ENCODE data around the gene ACBD4.

DNA sequence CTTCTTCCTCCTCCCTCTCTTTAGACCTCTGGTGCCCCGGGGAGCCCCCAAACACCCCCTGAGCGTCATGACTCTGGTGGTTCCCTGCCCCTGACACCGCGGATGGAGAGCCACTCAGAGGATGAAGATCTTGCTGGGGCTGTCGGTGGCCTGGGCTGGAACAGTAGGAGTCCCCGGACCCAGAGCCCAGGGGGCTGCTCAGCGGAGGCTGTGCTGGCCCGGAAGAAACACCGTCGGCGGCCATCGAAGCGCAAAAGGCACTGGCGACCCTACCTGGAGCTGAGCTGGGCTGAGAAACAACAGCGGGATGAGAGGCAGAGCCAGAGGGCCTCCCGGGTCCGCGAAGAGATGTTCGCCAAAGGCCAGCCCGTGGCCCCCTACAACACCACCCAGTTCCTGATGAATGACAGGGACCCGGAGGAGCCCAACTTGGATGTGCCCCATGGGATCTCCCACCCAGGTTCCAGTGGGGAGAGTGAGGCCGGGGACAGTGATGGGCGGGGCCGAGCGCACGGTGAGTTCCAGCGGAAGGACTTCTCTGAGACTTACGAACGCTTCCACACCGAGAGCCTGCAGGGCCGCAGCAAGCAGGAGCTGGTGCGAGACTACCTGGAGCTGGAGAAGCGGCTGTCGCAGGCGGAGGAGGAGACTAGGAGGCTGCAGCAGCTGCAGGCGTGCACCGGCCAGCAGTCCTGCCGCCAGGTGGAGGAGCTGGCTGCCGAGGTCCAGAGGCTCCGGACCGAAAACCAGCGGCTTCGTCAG is 33.7 kb downstream of the ACBD4 start:
- TF ChIP-seq EZH2 (IDR thresholded peaks at IDR 0.05; ENCODE audit: insufficient read depth, poor library complexity, severe bottlenecking) (no peak), EZH2phosphoT487 (IDR thresholded peaks at IDR 0.05; ENCODE audit: insufficient read depth, low read depth) (no peak)

Measured in GM23248 (cell line).